ENCODE results near the gene SF3A1.

The SF3A1 gene

GRCh38 chr22:30286813-30287647, 69.7 kb downstream of the SF3A1 start:
- Mint-ChIP-seq H3K36me3 (peaks cover 13% of the 10 kb centered on the region), H3K27ac (peak overlapping the region; percentile 34), H3K4me1 (peaks cover 47% of the 10 kb centered on the region), H3K9me3 (no peaks in the 10 kb centered on the region), H3K4me3 (peak overlapping the region; percentile 84)
- peak; percentile 48 for ATAC-seq
- DNase-seq (ENCODE audit: low spot score in 2 of 2): peak; percentile 93 to 94

- no peak overlapping the region for H3K4me3 Mint-ChIP-seq
- peaks cover 10% of the 10 kb centered on the region for H3K36me3 Mint-ChIP-seq
- no peaks in the 10 kb centered on the region for H3K9me3 Mint-ChIP-seq
- peak overlapping the region; percentile 34 for H3K27ac Mint-ChIP-seq
- H3K4me1 Mint-ChIP-seq: peaks cover 41% of the 10 kb centered on the region
- no peak for ATAC-seq
- DNase-seq (ENCODE audit: low spot score in 2 of 2): no peak
These were observed 70.4 kb downstream of the SF3A1 start for GRCh38 chr22:30286331-30286730.

- Mint-ChIP-seq H3K36me3 (peaks cover 10% of the 10 kb centered on the region), H3K4me1 (peaks cover 39% of the 10 kb centered on the region), H3K9me3 (no peaks in the 10 kb centered on the region), H3K4me3 (no peak overlapping the region), H3K27ac (no peak overlapping the region)
- ATAC-seq (no peak), DNase-seq (ENCODE audit: low spot score in 2 of 2) (no peak)
These were observed 70.9 kb downstream of the SF3A1 start for GRCh38 chr22:30285846-30286200.

- no peaks in the 10 kb centered on the region for H3K9me3 Mint-ChIP-seq
- peaks cover 10% of the 10 kb centered on the region for H3K36me3 Mint-ChIP-seq
- DNase-seq (ENCODE audit: low spot score in 2 of 2): no peak
- no peak for ATAC-seq
- no peak overlapping the region for H3K4me3 Mint-ChIP-seq
- H3K4me1 Mint-ChIP-seq: peaks cover 34% of the 10 kb centered on the region
- H3K27ac Mint-ChIP-seq: peak overlapping the region; percentile 56
These were observed 71.4 kb downstream of the SF3A1 start for GRCh38 chr22:30285176-30285845.

- Mint-ChIP-seq H3K27ac (peak overlapping the region; percentile 56), H3K4me1 (peaks cover 31% of the 10 kb centered on the region), H3K36me3 (peaks cover 5% of the 10 kb centered on the region), H3K4me3 (no peak overlapping the region), H3K9me3 (no peaks in the 10 kb centered on the region)
- no peak for ATAC-seq
- no peak for DNase-seq (ENCODE audit: low spot score in 2 of 2)
These were observed 72.0 kb downstream of the SF3A1 start for GRCh38 chr22:30284666-30285065.

- no peak for DNase-seq (ENCODE audit: low spot score in 2 of 2)
- Mint-ChIP-seq H3K9me3 (no peaks in the 10 kb centered on the region), H3K4me1 (peaks cover 34% of the 10 kb centered on the region), H3K27ac (peak overlapping the region; percentile 56), H3K36me3 (no peaks in the 10 kb centered on the region), H3K4me3 (no peak overlapping the region)
- ATAC-seq: no peak
These were observed 72.5 kb downstream of the SF3A1 start for GRCh38 chr22:30284172-30284571.

GRCh38 chr22:30283342-30283741, 73.4 kb downstream of the SF3A1 start:
- Mint-ChIP-seq H3K4me3 (no peak overlapping the region), H3K4me1 (peaks cover 37% of the 10 kb centered on the region), H3K27ac (peak overlapping the region; percentile 68), H3K9me3 (no peaks in the 10 kb centered on the region), H3K36me3 (no peaks in the 10 kb centered on the region)
- DNase-seq (ENCODE audit: low spot score in 2 of 2) (no peak), ATAC-seq (no peak)

GRCh38 chr22:30282616-30283046, 74.1 kb downstream of the SF3A1 start:
- ATAC-seq (no peak), DNase-seq (ENCODE audit: low spot score in 2 of 2) (no peak)
- no peaks in the 10 kb centered on the region for H3K36me3 Mint-ChIP-seq
- H3K4me3 Mint-ChIP-seq: no peak overlapping the region
- H3K4me1 Mint-ChIP-seq: peaks cover 37% of the 10 kb centered on the region
- H3K27ac Mint-ChIP-seq: peak overlapping the region; percentile 68
- H3K9me3 Mint-ChIP-seq: no peaks in the 10 kb centered on the region

Data from stimulated activated effector memory CD8-positive, alpha-beta T cell treated with anti-CD3 and anti-CD28 coated beads, Interleukin-12 subunit alpha, Interleukin-12 subunit beta, amount 100 ng/mL, for 72 hours (primary cell).